MCF 10A (cell line): ENCODE data around the gene SYT5. TPM values are rescaled to one million over a fixed set of nuclear protein-coding genes. Genes with fewer than 3 reads are reported as not detected.

Experiments
- BruUV-seq: library from RNA; stranded (reverse); fragments of 400-500 nt; replicated peaks from 2 replicates; lab custom pipeline; 2021; lab: Mats Ljungman, UMichigan
- CTCF ChIA-PET: fragments of 300-600 bp; sonication (Branson Sonifier 250); formaldehyde crosslinking; extraction: SDS; loops from one replicate; lab custom pipeline; 2021; ENCODE audit warnings: antibody characterized with exemption, inconsistent platforms; lab: Yijun Ruan, JAX
- POLR2A ChIA-PET: fragments of 300-600, 350-650 bp; sonication (Branson Sonifier 250); formaldehyde crosslinking; extraction: SDS; loops from one replicate; lab custom pipeline; 2020; ENCODE audit warnings: antibody characterized with exemption, inconsistent platforms; lab: Yijun Ruan, JAX
- DNase-seq: peaks from one replicate; pipeline ENCODE4 v3.0.0-alpha.2; 2018; ENCODE audit not compliant: unreplicated experiment
- H3K27ac Mint-ChIP-seq: one replicate; pipeline ENCODE4 v1.8.0; 2022; ENCODE audit warnings: mild to moderate bottlenecking, low read depth, mixed read lengths; ENCODE audit not compliant: unreplicated experiment
- H3K27me3 Mint-ChIP-seq: one replicate; pipeline ENCODE4 v1.8.0; 2022; ENCODE audit warnings: mixed read lengths; ENCODE audit not compliant: insufficient read depth, unreplicated experiment
- H3K36me3 Mint-ChIP-seq: one replicate; pipeline ENCODE4 v1.8.0; 2022; ENCODE audit warnings: mild to moderate bottlenecking, moderate library complexity, mixed read lengths; ENCODE audit not compliant: insufficient read depth, unreplicated experiment
- H3K4me1 Mint-ChIP-seq: one replicate; pipeline ENCODE4 v1.8.0; 2022; ENCODE audit warnings: mixed read lengths; ENCODE audit not compliant: insufficient read depth, unreplicated experiment
- H3K4me3 Mint-ChIP-seq: one replicate; pipeline ENCODE4 v1.8.0; 2022; ENCODE audit warnings: mild to moderate bottlenecking, moderate library complexity, mixed read lengths; ENCODE audit not compliant: unreplicated experiment
- H3K9me3 Mint-ChIP-seq: one replicate; pipeline ENCODE4 v1.8.0; 2022; ENCODE audit warnings: mixed read lengths; ENCODE audit not compliant: unreplicated experiment
- CTCF ChIP-seq: fragments of 200-600 bp; IDR thresholded peaks from one replicate; pipeline ENCODE4 v1.8.0; 2022; ENCODE audit warnings: antibody characterized with exemption, mild to moderate bottlenecking; ENCODE audit not compliant: unreplicated experiment
- intact Hi-C: fragments of 100-400 bp; cut with micrococcal nuclease; formaldehyde crosslinking; loops from 2 replicates; pipeline ENCODE4 v1.14.1; 2022
- total RNA-seq: library from RNA; stranded (reverse); gene quantifications from 2 replicates; pipeline ENCODE4 v1.2.3, GENCODE V29; 2022

SYT5 gene
- total RNA-seq, 1 experiment from 2014 or later: not detected

GRCh38 chr19:55228403-55229031, 48.4 kb upstream of the SYT5 start, which contains the start of gene TMEM86B:
TMEM86B (minus strand) TSS chr19:55228763; CDS start chr19:55228741, 22 bp downstream.
- intact Hi-C loops: no loop called here
- no peak for TF ChIP-seq CTCF
- ChIA-PET POLR2A (interaction anchor here (1.0 kb wide), 1 partner anchor 22 kb away, joined by 3 read pairs; no protein-coding TSS in a partner anchor), CTCF (interaction anchor here (0.6 kb wide), 2 partner anchors 36 to 87 kb away, joined by 3 read pairs; no protein-coding TSS in a partner anchor)
- Mint-ChIP-seq H3K36me3 (peaks cover 42% of the 10 kb centered on the region), H3K27me3 (no peaks in the 10 kb centered on the region), H3K9me3 (no peaks in the 10 kb centered on the region), H3K27ac (no peak within 1 kb of the TSS), H3K4me1 (no peaks in the 10 kb centered on the region), H3K4me3 (no peak within 1 kb of the TSS)
- no peak for DNase-seq
- BruUV-seq: no TSS peak

- ChIA-PET CTCF (interaction anchor here (0.6 kb wide), 1 partner anchor 35 kb away, joined by 3 read pairs; no protein-coding TSS in a partner anchor), POLR2A (interaction anchor here (0.6 to 1.0 kb wide), 2 partner anchors 23 to 32 kb away, joined by 3 read pairs; no protein-coding TSS in a partner anchor)
- Mint-ChIP-seq H3K4me3 (no peak overlapping the region), H3K27me3 (no peaks in the 10 kb centered on the region), H3K27ac (no peak overlapping the region), H3K36me3 (peaks cover 40% of the 10 kb centered on the region), H3K9me3 (no peaks in the 10 kb centered on the region), H3K4me1 (no peaks in the 10 kb centered on the region)
- no peak for TF ChIP-seq CTCF
- no TSS peak for BruUV-seq
- DNase-seq: no peak
- intact Hi-C loops: no loop called here
Observed at GRCh38 chr19:55228015-55228391, 47.9 kb upstream of the SYT5 start.

- Mint-ChIP-seq H3K9me3 (no peaks in the 10 kb centered on the region), H3K27ac (no peak overlapping the region), H3K36me3 (peaks cover 38% of the 10 kb centered on the region), H3K4me1 (no peaks in the 10 kb centered on the region), H3K4me3 (no peak overlapping the region), H3K27me3 (no peaks in the 10 kb centered on the region)
- ChIA-PET CTCF (interaction anchor here (1.0 kb wide), 1 partner anchor 28 kb away, joined by 3 read pairs; no protein-coding TSS in a partner anchor), POLR2A (interaction anchor here (0.6 to 1.1 kb wide), 3 partner anchors 10 to 32 kb away, joined by 3 read pairs; no protein-coding TSS in a partner anchor)
- no TSS peak for BruUV-seq
- intact Hi-C loops: no loop called here
- TF ChIP-seq CTCF: no peak
- no peak for DNase-seq
Observed at GRCh38 chr19:55227241-55228014, 47.3 kb upstream of the SYT5 start.

- H3K4me1 Mint-ChIP-seq: no peaks in the 10 kb centered on the region
- no peak overlapping the region for H3K4me3 Mint-ChIP-seq
- intact Hi-C loops: no loop called here
- H3K27ac Mint-ChIP-seq: no peak overlapping the region
- no peaks in the 10 kb centered on the region for H3K27me3 Mint-ChIP-seq
- BruUV-seq: no TSS peak
- no peak for TF ChIP-seq CTCF
- DNase-seq: no peak
- no peaks in the 10 kb centered on the region for H3K9me3 Mint-ChIP-seq
- ChIA-PET POLR2A (interaction anchor here (1.1 kb wide), 1 partner anchor 9 kb away, joined by 3 read pairs; no protein-coding TSS in a partner anchor), CTCF (interaction anchor here (1.0 kb wide), 1 partner anchor 29 kb away, joined by 3 read pairs; no protein-coding TSS in a partner anchor)
- peaks cover 32% of the 10 kb centered on the region for H3K36me3 Mint-ChIP-seq
Observed at GRCh38 chr19:55226788-55227187, 46.7 kb upstream of the SYT5 start.
